Kidney (tissue), 14 donors: ENCODE data around the gene LIN52. TPM values are rescaled to one million over a fixed set of nuclear protein-coding genes. Genes with fewer than 3 reads are reported as not detected.

Experiments
- DNase-seq, 5 donors: peaks; one replicate each; pipeline ENCODE4 v3.0.0-alpha.2; 2013 to 2020
- FAIRE-seq: peaks from 2 replicates; lab custom pipeline; 2012; peaks lifted over from hg19 to GRCh38; lab: Jason Lieb, UNC
- H3K27ac ChIP-seq, 2 donors: one replicate each; pipeline ENCODE4 v1.7.0; 2013; ENCODE audit warnings: low read depth in 2 of 2, low read length in 2 of 2, inconsistent platforms in 1 of 2
- H3K27me3 ChIP-seq: one replicate; pipeline ENCODE4 v1.7.1; 2013; ENCODE audit warnings: low read length, inconsistent platforms; ENCODE audit not compliant: control insufficient read depth, insufficient read depth
- H3K36me3 ChIP-seq, 3 donors: one replicate each; pipeline versions ENCODE4 v1.7.0 to v1.7.1; 2013; ENCODE audit warnings: low read length in 3 of 3, control low read depth in 1 of 3, inconsistent platforms in 1 of 3; ENCODE audit not compliant: insufficient read depth in 3 of 3, control insufficient read depth in 2 of 3
- H3K4me1 ChIP-seq, 3 donors: one replicate each; pipeline versions ENCODE4 v1.7.0 to v1.7.1; 2013; ENCODE audit warnings: low read length in 3 of 3, inconsistent platforms in 1 of 3, low read depth in 1 of 3; ENCODE audit not compliant: control insufficient read depth in 2 of 3, insufficient read depth in 2 of 3
- H3K4me3 ChIP-seq, 3 donors: one replicate each; pipeline versions ENCODE4 v1.7.0 to v1.8.1; 2013; ENCODE audit warnings: low read length in 3 of 3, control low read depth in 1 of 3, inconsistent platforms in 1 of 3
- H3K9ac ChIP-seq, 3 donors: one replicate each; pipeline versions ENCODE4 v1.7.0 to v1.7.1; 2013; ENCODE audit warnings: low read length in 3 of 3, control low read depth in 1 of 3, inconsistent platforms in 1 of 3
- H3K9me3 ChIP-seq, 3 donors: one replicate each; pipeline versions ENCODE4 v1.7.0 to v1.7.1; 2013; ENCODE audit warnings: low read length in 3 of 3, control low read depth in 1 of 3, inconsistent platforms in 1 of 3; ENCODE audit not compliant: control insufficient read depth in 2 of 3, insufficient read depth in 1 of 3
- intact Hi-C: fragments of 100-400 bp; cut with DNase I; formaldehyde crosslinking; loops from one replicate; pipeline ENCODE4 v1.11.1; 2022
- polyA plus RNA-seq: library from polyadenylated mRNA; stranded (reverse); fragments of 350-450 nt; fragmentation: Illumina TruSeq; extraction: RNeasy Lipid Tissue Mini Kit (QIAGEN cat#74804); gene quantifications from one replicate; pipeline ENCODE4 v1.2.3, GENCODE V29; 2014; ENCODE audit warnings: low read depth, low replicate concordance; ENCODE audit not compliant: insufficient read depth
- total RNA-seq: library from RNA; stranded (reverse); fragmentation: NEBNext Ultra II Directional; extraction: Animal tissue kit (Norgen Biotek cat#: 25700); gene quantifications from one replicate; pipeline ENCODE4 v1.2.1, GENCODE V29; 2021
- TF ChIP-seq, protein P1 (sequence below): IDR thresholded peaks from 3 replicates; pipeline ENCODE4 v1.5.1; 2012; ENCODE audit warnings: mild to moderate bottlenecking, moderate library complexity, borderline replicate concordance; ENCODE audit not compliant: insufficient read depth; ENCODE audit errors: extremely low read depth
- donor health status: control.
- donor health status: control.
- donor health status: control.
- donor health status: control.
- donor health status: control.
- donor health status: DM: yes; HTN: yes; CAD: no.
- donor health status: Normal renal cell carcinoma (clear cell type).

The LIN52 gene
- total and polyA plus RNA-seq, 2 donors from 2014 or later: 8.5 to 13.3 TPM

DNA sequence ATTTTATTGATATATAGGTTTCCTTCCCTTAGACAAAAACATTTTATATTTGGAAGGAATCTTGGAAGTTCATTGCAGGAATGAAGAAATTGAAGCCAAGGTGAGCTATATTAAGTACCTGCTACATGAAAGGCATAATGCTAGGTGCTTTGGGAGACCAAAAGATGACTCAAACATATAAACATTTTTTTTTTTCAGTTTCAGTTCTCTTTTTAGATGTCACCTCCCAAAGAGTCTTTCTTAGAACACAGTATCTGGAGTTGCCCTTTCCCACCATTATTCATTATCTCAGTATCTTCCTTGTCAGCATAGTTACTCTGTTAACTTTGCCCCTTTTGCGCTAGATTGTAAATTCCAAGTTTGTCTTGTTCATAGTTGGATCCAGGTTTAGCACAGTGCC, 1.1 kb downstream of the LIN52 start:
- intact Hi-C loops: no loop called here
- H3K27me3 ChIP-seq: no peaks in the 10 kb centered on the region
- H3K4me3 ChIP-seq: peak overlapping the region; percentile 79 to 98 (median 98)
- no peaks in the 10 kb centered on the region for H3K9me3 ChIP-seq
- DNase-seq: no peak
- H3K27ac ChIP-seq: peak overlapping the region in 1 of 2 donors; percentile 77
- no peak for FAIRE-seq
- TF ChIP-seq, protein P1, sequence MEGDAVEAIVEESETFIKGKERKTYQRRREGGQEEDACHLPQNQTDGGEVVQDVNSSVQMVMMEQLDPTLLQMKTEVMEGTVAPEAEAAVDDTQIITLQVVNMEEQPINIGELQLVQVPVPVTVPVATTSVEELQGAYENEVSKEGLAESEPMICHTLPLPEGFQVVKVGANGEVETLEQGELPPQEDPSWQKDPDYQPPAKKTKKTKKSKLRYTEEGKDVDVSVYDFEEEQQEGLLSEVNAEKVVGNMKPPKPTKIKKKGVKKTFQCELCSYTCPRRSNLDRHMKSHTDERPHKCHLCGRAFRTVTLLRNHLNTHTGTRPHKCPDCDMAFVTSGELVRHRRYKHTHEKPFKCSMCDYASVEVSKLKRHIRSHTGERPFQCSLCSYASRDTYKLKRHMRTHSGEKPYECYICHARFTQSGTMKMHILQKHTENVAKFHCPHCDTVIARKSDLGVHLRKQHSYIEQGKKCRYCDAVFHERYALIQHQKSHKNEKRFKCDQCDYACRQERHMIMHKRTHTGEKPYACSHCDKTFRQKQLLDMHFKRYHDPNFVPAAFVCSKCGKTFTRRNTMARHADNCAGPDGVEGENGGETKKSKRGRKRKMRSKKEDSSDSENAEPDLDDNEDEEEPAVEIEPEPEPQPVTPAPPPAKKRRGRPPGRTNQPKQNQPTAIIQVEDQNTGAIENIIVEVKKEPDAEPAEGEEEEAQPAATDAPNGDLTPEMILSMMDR: no peak
- peak overlapping the region in 1 of 3 donors; percentile 93 for H3K9ac ChIP-seq
- peaks cover 0 to 2% (median 0%) of the 10 kb centered on the region in 3 donors for H3K36me3 ChIP-seq
- peaks cover 0 to 14% (median 9%) of the 10 kb centered on the region in 3 donors for H3K4me1 ChIP-seq

DNA sequence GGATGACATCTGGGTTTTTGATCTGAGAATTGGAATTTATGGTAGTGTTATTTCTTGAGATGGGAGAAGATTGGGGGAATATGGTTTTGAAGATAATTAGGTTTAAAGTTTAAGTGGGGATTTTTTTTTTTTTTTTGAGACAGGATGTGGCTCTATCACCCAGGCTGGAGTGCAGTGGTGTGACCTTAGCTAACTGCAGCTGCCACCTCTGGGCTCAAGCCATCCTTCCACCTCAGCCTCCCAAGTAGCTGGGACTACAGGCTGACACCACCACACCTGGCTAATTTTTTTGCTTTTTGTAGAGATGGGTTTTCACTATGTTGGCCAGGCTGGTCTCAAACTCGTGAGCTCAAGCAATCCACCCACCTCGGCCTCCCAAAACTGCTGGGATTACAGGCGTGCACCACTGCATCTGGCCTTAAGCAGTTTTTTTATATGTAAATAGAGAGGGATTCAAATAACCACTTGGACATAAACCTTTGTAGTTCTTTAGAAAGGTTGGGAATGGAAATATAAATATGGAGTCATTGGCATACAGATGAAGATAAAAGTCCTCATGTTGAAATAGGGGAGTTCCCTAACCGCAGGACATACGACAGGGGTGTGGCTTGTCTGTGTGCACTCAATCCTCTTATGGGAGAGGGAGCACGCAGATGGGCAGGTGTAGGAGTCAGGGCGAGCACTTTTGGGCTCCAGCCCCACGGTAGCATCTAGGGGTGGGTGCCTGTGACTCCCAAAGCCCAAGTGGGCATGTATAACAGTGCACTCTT, 4.7 kb downstream of the LIN52 start:
- Histone ChIP-seq H3K27ac (no peak overlapping the region), H3K9me3 (no peaks in the 10 kb centered on the region), H3K9ac (no peak overlapping the region), H3K4me3 (no peak overlapping the region), H3K27me3 (no peaks in the 10 kb centered on the region), H3K36me3 (peaks cover 0 to 6% (median 0%) of the 10 kb centered on the region in 3 donors), H3K4me1 (peaks cover 0 to 6% (median 0%) of the 10 kb centered on the region in 3 donors)
- FAIRE-seq (no peak), DNase-seq (no peak)
- intact Hi-C loops: no loop called here
- TF ChIP-seq, protein P1: no peak

DNA sequence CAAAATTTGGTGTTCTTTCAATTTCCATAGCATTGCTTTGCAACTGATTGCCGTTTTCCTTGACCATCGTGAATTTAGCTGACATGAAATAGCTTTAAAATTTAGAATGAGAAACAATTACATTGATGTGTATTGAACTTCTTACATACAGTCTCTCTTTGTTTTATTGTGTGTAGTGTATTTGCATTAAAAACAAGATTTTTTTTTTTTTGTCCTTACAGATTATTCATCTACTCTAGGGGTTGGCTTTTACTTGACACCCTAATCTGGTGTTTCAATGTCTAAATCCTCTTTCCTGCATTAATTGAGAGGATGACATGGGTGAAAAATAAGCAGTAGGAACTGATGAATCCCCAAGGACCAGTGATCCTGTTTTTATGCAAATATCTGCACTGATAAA, 20.6 kb downstream of the LIN52 start:
- FAIRE-seq (no peak), DNase-seq (no peak)
- Histone ChIP-seq H3K27ac (no peak overlapping the region), H3K4me3 (no peak overlapping the region), H3K27me3 (no peaks in the 10 kb centered on the region), H3K9me3 (no peaks in the 10 kb centered on the region), H3K4me1 (no peaks in the 10 kb centered on the region), H3K9ac (no peak overlapping the region), H3K36me3 (peaks cover 0 to 4% (median 4%) of the 10 kb centered on the region in 3 donors)
- TF ChIP-seq, protein P1: no peak
- intact Hi-C loops: no loop called here
